ENCODE data around the gene RHBDF2.
A peak's percentile ranks its signal among the peaks of the same experiment; 100 is the strongest.

Gene RHBDF2

DNA sequence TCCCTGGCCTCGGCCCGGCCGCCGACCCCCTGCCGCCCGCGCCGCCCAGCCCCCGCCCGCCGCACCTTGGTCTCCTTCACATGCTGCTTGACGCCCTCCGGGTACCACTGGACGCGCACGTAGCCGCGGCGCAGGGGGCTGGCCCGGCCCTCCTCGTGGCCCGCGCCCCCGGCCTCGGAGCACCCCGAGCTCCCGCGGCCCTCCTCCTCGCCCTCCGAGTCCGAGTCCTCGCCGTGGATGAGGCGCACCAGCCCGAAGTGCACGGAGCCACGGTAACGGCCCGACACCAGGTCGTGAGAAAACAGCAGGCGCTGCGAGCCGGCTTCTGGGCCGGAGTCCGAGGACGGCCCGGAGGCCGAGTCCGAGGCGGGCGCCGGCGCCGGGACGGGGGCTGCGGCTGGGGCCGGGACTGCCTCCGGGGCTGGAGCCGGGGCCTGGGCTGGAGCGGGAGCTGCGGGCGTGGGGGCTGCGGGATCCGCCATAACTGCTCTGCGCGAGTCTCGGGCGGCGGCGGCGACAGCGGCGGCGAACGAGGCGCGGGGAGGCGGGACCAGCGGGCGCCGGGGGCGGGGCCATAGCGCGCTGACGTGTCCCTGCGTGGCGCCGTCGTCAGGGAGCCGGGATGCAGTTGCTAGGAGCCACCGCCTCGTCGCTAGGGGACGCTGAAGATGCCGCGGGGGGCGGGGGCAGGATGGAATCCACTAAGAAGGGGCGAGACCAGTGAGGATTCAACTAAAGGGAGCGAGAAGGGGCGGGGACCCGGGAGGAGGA lies 48.4 kb downstream of the RHBDF2 start, which contains the start of gene UBE2O:
TSS of gene UBE2O (minus strand) at position 493 of the 771 bp plus-strand sequence. CDS start at position 482, 11 bp downstream.
- peak; percentile 94 for DNase-seq

DNA sequence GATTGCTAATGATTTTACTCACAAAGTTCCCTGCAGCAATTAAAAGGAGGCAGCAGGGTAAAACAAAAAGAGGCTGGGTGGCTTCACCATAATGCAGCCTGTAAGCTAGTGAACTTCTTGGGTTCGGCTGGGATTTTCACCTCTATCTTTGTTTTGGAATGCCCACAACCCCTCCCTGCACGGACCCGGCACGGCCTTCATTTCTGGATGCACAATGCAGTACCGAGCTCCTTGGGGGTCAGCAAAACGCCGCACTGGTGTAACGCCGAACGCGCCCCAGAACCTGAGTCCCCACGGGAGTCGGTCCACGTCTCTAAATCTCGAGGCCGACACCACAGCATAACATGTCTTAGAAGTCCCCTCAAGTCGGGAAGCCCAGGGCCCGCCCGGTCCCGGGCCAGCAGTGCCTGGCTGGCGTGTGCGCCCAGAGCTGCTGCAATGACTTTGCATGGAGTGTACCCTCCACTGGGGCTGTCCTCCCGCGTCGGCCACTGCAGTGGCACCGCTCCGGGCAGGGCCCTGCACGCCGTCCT lies 49.0 kb downstream of the RHBDF2 start:
- DNase-seq = no peak

DNA sequence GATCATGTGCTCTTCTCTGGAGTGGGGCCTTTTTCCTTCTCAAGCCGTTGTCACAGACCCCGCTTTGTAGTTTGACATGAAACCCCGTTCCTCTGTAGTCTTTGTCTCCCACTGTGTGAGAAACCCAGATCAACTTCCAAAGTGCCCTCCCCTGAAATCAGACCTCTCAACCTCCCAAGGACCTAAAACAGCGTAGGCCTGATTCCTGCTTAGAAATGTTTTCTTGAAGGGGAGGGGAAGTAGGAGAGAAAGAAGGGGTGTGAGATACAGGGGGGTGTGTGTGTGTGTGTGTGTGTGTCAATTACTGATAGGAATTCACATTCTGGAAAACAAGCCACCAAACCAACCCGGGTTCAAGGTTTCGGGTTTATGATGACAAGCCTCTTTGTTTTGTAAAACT lies 49.7 kb downstream of the RHBDF2 start:
- DNase-seq = no peak

DNA sequence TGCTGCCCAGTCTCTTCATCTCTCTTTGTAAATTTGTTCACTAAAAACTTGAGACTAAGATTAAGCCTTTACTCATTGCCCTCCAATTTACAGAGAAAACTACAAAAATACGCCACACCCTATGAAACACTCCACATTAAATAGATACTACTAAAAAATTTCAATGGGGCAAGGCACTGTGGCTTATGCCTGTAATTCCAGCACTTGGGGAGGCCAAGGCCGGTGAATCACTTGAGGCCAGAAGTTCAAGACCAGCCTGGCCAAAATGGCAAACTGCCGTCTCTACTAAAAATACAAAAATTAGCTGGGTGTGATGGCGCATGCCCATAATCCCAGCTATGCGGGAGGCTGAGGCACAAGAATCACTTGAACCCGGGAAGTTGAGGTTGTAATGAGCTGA lies 52.1 kb downstream of the RHBDF2 start:
- DNase-seq = no peak

DNA sequence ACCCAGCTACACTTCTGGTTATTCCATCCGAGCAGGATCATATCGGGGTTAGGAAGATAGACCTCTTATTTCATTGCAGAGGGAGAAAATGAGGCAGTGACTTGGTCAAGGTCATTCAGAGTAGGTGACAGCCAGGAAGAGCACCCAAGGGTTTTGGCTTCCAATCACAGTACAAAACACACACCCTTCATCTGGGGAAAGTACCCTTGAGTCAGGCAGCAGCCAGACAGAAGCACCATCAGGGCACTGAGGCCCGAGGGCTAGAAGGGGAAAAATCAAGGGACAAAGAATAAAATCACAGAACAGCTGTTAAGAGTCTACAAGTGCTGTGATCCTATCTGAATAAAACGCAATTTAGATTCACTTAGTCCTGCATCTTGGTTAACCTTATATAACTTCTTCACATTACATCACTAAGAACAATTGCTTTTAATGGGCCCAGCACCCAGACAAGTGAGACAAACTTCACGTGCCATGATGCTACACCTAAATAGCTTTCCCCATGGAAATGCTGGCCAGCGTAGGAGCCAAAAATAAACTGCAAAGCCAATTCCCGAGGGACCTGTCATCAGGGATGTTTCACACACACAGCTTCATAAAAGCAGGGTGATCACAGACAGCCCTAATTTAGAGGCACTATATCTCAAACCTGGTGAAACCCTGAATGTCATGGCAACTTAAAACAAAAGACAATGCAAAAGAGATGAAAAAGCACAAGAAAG lies 53.1 kb downstream of the RHBDF2 start:
- DNase-seq = no peak

DNA sequence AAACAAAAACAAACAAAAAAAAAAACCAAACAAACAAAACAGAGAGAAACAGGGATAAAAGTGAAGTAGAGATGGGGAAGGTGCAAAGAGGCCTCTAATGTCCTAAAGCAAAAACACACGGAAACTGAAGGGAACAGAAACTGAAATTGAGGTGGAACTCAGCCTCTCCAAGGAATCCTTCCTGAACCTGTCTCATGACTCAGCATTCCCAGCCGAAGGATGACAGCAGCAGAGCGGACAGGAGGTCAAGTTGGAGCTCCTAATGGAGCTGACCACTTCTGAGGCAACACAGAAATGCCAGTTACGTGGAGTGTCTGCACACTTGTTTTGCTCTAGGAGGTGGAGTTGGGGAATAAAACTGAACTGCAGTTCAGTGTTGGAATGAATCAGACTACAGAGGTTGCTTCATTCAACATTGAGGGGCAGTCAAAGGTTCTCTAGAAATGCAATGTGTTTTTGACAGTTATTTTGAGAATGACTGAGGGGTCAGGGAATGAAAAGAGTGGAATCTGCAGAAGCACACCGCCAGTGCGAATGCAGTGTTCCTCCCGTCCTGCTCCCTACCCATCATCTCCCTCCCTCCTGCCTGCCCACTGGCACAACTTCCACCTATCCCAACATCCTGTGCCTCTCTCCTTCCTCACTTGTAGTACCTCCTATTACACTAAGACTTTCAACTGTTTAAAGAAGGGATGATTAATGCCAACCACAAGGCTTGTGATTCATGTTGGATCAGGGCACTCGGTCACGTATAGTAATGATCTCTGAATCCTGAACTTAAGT lies 54.6 kb downstream of the RHBDF2 start:
- DNase-seq = no peak

DNA sequence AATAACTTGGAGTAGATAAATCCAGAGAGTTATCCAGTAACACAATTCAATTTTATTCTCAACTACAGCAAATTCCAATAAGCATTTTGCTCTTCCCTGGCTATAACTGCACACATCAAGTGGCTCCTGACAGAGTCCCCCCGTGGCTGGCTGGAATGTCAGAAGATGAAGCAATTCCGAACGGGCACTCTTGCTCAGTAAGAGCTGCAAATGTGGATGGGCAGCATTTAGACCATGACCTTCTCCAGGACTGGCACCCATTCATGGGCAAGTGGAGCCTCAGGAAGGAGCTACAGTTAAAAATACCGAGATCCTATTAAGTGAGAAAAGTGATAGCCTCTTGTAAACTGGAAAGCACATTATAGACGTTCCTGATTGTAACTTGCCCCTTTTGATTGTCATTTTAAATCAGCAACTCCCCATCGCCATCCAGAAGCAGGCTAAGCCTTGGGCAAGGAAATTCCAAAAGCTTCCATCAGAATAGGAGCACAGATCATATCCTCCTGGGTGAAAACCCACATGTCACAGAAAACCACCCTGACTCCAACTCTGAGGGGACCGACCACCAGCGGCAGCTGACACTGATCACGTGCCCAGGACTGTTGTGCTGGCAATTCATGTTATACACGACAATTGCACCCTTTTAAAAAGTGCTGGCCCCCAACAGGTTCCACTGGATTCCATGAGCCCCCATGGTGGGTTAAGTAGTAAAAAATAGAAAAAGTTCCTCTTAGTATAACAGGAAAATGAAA lies 55.4 kb downstream of the RHBDF2 start:
- no peak for DNase-seq

DNA sequence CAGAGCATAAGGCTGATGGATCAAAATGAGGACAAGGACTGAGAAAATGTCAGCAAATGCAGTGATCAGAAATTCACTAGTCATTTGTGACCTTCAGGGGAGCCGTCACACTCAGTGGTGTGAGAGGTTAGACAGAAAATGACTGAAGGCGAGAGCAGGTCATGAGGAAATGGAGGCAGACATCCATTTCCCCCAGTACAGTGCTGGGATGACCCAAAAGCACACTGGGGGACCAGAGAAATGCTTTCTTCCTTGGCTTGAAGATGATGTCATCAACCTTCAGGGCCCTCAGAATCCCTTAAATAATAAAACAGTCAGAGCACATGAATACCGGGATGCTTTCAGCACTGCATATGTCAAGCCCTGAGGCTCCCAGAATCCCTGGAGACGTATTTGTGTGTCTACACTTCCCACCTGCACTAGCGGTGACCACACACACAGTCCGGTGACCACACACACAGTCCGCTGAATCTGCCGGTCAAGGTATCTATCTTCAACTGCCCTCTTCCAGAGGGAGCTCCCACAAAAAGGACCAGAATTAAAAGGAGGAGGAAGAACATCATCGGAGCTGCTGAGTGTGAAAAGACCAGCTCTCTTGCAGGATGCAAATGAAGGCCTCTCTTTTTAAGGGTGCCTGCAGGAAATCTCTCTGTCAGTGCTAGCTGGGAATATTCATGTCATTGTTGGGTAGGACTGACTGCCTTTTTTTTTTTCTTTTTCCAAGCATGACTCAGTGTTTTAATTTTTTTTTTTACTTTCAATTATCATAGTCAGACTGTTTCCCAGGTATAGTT lies 56.5 kb downstream of the RHBDF2 start:
- no peak for DNase-seq

DNA sequence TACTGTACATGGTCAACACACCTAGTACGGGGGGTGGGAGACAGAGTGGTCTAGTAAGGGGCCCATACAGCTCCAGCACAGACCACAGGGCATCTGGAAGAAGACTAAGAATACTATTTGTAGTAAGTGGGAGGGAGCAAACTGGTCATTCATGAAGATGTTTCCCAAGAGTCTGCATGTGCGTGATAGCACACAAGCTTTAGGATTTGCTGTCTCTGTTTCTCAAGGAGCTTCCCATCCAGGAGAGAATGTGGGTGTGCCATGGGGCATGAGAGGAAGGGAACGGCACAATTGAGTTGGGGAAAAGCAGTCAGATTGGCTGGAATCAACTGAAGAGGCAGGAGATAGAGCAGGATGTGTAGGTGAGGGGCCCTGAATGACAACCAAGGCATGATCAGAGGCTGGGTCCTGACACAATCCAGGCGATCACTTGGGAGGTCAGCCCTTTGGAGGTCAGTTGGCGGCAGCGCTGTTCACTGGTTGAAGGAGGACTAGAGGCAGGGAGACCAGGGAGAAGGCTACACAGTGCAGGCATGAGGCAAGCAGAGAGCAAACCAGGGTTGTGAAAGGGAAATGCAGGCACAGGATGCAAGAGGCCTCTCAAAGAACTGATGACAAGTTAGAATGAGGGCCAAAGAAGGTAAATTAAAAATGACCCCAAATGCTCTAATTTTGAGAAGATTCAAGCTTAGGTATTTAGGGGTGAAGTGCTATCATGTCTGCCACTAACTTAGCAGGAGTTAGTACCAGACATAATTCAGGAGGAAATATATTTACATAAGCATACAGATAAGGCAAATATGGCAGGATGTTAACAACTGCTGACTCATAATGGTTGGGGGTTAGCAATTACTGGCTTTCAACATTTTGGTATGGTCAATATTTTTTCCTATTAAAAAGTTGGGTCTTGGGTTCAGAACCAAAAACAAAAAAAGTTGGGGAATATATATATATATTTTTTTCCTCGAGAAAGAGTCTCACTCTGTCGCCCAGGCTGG lies 58.6 kb downstream of the RHBDF2 start:
- no peak for DNase-seq

DNA sequence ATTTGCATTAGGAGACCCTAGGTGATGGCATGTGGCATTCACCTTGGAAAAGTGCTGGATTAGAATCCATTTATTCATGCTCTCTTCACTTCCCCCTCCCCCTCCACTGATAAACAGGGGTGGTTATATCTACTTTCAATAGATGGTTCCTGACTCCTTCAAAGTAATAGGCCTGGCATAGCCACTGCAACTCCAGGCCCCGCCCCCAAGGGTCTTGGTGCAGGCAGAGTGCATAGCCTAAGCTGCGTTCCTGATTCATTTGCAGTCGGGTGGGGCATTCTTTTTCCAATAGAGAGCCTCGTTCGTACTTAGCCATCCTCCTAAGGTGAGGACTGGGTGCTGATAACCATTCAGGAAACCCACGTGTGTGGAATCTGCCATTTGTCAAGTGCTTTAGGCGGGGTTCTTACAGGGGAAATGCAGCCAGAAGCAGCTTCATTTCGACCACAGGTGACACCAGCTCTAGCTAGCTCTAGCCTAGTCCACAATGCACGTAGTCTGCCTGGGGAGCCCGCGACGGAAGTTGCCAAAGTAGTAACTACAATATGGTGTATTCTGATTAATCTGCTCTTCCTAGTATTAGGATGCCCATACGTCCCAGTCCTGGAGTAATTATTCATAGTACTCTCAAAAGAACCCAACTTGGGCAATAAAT lies 59.4 kb downstream of the RHBDF2 start:
- no peak for DNase-seq

DNA sequence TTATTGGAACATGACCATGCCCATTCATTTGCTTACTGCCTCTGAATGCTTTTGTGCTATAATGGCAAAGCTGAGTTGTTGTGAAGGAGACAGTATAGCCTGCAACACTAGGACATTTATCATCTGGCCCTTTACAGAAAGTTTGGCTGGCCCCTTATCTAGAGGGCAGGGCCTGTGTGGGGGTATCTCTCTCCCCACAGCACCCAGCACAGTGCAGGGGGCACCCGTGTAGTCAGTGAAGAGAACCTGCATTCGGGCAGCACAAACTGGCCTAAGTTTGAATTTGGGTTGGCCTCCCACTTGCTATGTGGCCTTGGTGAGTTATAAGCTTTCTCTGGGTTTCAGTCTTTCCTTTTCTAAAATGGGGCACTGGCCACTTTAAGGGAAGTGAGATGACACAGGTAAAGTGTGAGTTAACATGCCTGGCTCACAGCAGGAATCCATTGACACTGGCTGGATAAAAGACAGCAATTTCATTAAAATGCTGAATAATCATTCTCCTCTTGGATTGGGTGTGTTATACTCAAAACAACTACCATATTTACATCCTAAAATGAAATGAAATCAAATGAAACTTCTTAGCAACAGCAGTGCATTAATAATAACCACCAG lies 60.4 kb downstream of the RHBDF2 start:
- no peak for DNase-seq

DNA sequence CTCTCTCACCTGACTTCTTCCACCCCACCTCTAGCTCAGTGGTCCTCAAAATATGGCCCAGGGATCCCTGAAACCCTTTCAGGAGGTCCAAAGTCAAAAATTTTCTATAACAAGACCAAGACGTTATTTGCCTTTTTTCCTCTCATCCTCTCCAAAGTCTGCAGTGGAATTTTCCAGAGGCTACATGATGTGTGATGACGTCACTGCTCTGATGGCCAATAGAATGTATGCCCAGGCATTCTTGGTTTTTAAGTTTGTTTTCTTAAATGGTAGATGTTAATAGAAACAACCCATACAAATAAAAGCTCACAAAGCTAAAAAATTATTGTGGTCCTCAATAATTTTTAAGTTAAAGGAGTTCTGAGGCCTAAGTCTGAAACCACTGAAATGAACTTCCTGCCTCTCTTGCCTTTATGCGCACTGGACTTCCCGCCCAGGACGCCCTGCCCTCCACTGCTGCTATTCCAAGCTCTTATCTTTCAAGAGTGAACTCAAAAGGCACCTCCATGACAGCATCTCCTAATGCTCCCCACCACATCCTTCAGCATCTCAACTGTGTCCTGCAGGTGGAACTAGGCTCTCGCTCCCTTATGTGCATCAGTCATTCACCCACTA lies 61.8 kb downstream of the RHBDF2 start:
- DNase-seq = no peak

DNA sequence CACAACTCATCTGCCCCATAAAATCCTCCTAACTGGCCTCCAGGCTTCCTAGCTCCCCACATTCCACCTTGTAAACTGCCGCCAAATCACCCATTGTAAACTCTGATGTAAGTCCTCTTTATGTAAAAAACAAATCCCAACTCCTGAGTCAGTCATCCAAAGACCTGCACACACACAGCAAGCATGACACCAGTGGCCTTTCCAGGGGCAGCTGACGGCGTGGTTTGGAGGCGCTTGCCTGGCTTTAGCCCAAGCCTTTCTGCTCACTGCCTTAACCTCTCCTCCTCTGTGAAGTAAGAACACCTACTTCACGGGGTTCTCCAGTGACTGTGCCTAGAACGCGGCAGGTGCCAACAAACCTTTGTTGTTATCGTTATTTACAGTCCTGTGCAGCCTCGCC lies 62.3 kb downstream of the RHBDF2 start:
- DNase-seq = no peak

DNA sequence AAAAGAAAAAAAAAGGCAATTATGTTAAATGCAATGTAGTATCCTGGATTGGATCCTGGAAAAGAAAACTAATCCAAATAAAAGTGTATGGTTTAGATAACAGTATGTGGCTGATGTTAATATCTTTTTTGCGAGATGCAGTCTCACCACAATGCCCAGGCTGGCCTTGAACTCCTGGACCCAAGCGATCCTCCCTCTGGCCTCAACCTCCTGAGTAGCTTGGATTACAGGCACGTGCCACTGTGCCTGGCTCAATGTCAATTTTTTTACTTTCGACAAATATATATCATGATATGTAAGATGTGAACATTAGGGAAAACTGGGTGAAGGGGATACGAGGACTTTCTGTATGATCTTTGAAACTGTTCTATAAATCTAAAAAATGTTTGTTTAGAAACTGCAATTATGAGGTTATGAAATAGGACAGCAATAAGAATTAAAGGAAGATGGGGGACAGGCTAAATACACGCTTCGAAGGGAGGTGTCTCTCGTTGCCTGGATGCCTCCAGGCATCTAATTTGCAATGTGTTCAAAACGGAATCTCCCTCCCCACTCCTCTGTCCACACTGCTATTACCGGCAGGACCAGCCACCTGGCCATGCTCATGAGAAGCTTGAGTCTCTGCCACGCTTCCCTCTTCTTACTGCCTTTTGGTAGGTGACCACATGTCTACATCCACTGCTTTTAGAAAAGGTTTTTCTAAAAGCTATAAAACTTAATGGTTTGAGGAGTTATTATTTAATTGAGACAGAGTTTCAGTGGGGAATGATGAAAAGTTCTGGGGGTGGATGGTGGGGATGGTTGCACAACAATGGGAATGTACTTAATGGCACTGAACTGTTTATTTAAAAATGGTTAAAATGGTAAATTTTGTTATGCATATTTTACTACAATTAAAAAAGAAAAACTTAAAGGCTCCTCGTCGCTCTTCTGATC lies 63.5 kb downstream of the RHBDF2 start:
- no peak for DNase-seq

DNA sequence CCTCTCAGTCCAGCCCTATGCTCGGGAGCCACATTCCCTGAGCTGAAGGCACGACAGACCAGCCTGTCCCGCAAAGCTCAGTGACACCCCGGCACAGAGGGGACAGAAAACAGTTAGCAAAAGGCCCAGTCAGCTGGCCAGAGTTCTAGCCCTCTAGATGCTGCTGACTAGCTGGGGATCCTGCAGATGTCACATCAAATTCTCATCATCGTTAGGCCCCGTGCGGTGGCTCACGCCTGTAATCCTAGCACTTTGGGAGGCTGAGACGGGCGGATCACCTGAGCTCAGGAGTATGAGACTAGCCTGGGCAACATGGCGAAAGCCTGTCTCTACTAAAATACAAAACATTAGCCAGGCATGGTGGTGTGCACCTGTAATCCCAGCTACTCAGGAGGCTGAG lies 65.5 kb downstream of the RHBDF2 start:
- no peak for DNase-seq

DNA sequence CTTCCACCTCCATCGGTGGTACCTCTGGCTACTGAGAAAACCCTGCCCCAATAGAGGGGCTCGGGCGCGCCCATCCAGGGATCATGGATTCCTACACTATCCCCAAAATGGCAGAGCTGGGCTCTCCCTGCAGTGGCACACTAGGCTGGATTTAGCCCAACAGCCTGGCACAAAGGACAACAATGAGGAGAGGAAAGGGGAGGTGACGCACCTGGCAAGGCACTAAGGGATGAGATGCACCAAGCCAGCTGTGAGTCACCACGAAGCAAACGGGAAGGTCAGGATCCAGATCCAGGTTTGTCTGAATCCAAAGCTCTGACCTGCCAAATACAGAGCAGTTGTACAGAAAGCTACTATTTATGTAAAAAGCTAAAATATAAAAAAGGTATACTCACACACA lies 66.4 kb downstream of the RHBDF2 start:
- DNase-seq = no peak

DNA sequence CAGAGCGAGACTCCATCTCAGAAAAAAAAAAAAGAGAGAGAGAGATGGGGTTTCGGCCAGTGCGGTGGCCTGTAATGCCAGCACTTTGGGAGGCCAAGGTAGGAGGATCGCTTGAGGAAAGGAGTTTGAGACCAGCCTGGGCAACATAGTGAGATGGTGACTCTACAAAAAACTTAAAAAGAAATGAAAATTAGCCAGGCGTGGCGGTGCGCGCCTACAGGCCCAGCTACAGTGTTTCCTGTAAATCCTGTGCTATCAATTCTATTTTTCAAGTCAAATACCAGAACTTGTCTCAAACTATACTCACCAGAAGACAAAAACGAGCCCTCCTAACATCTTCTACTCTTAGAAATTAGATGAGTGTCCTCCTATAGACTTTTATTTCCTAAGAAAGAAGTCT lies 67.5 kb downstream of the RHBDF2 start:
- no peak for DNase-seq

Measured in central memory CD4-positive, alpha-beta T cell (primary cell).